NCI-H2227 (cell line): ENCODE results near the gene WNT8A.

Source experiments
- DNase-seq: peaks from one replicate; lab custom pipeline; 2025; ENCODE audit not compliant: unreplicated experiment; lab: John Stamatoyannopoulos, UW

WNT8A gene

DNA sequence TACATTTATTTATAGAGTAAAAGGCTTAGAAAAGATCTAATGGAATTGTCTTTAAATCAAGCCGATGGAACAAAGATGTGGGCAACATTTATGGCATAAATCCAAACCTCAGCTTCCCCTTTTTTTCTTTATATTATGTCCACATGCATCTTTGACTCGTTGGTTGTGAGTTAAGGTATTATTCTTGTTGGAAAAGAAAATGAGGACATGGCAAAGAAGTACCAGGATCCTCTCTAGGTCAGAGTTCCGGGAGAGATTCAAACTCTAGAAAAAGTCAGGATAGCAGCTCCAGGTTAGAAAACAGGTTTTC is 55.9 kb downstream of the WNT8A start:
- no peak for DNase-seq

GRCh38 chr5:138140268-138140667 is 56.4 kb downstream of the WNT8A start:
- DNase-seq: no peak
